GM23338 (cell line): ENCODE results near the gene SETBP1. TPM values are rescaled to one million over a fixed set of nuclear protein-coding genes. Genes with fewer than 3 reads are reported as not detected.

Source experiments
- ATAC-seq: fragments of 200-7000 bp; cut with Tn5 transposase; 3 replicates; pipeline ENCODE4 v1.9.1; 2020
- DNase-seq: peaks from one replicate; pipeline ENCODE4 v3.0.0-alpha.2; 2015; ENCODE audit warnings: low spot score
- H2AFZ ChIP-seq: fragments of 200-600 bp; sonication (generic); 2 replicates; pipeline ENCODE4 v1.8.0; 2016; ENCODE audit warnings: antibody characterized with exemption, mild to moderate bottlenecking, moderate library complexity
- H3F3A ChIP-seq: fragments of 200-600 bp; sonication (generic); replicated peaks from 2 replicates; pipeline ENCODE4 v1.8.0; 2017; ENCODE audit warnings: antibody characterized with exemption, mixed run types, low read depth
- H3K27ac ChIP-seq: fragments of 200-600 bp; sonication (generic); 2 replicates; pipeline ENCODE4 v1.6.1; 2016; ENCODE audit warnings: low read depth
- H3K27me3 ChIP-seq: fragments of 200-600 bp; sonication (generic); 2 replicates; pipeline ENCODE4 v1.8.0; 2016; ENCODE audit warnings: mild to moderate bottlenecking, mixed run types, moderate library complexity; ENCODE audit not compliant: insufficient read depth
- H3K36me3 ChIP-seq: fragments of 200-600 bp; sonication (generic); 2 replicates; pipeline ENCODE4 v1.8.0; 2016; ENCODE audit warnings: mild to moderate bottlenecking; ENCODE audit not compliant: insufficient read depth
- H3K4me1 ChIP-seq: fragments of 200-600 bp; sonication (generic); 2 replicates; pipeline ENCODE4 v1.8.0; 2016; ENCODE audit warnings: mild to moderate bottlenecking, moderate library complexity; ENCODE audit not compliant: insufficient read depth
- H3K4me2 ChIP-seq: fragments of 200-600 bp; sonication (generic); 2 replicates; pipeline ENCODE4 v1.7.1; 2017; ENCODE audit warnings: mixed run types
- H3K4me3 ChIP-seq: fragments of 200-600 bp; sonication (generic); 2 replicates; pipeline ENCODE4 v1.6.1; 2016; ENCODE audit warnings: mixed run types
- H3K79me2 ChIP-seq: fragments of 200-600 bp; sonication (generic); replicated peaks from 2 replicates; pipeline ENCODE4 v1.8.0; 2017; ENCODE audit warnings: mild to moderate bottlenecking; ENCODE audit not compliant: insufficient read depth
- H3K9me2 ChIP-seq: fragments of 200-600 bp; sonication (generic); 2 replicates; pipeline ENCODE4 v1.8.0; 2017; ENCODE audit not compliant: insufficient read depth
- H4K20me1 ChIP-seq: fragments of 200-600 bp; sonication (generic); replicated peaks from 2 replicates; pipeline ENCODE4 v1.8.0; 2017; ENCODE audit warnings: mild to moderate bottlenecking; ENCODE audit not compliant: insufficient read depth
- H3K27ac Mint-ChIP-seq: 2 replicates; pipeline ENCODE4 v1.8.0; 2020; ENCODE audit warnings: inconsistent platforms, mild to moderate bottlenecking, moderate library complexity, mixed read lengths
- H3K27me3 Mint-ChIP-seq: 3 replicates; pipeline ENCODE4 v1.8.0; 2022; ENCODE audit warnings: low read depth, mild to moderate bottlenecking, moderate library complexity, mixed read lengths, inconsistent platforms; ENCODE audit not compliant: insufficient read depth, poor library complexity
- H3K36me3 Mint-ChIP-seq: 3 replicates; pipeline ENCODE4 v1.8.0; 2021; ENCODE audit warnings: low read depth, mild to moderate bottlenecking, inconsistent platforms, moderate library complexity, mixed read lengths
- H3K4me1 Mint-ChIP-seq: 3 replicates; pipeline ENCODE4 v1.8.0; 2020; ENCODE audit warnings: mild to moderate bottlenecking, inconsistent platforms, mixed read lengths
- H3K4me3 Mint-ChIP-seq: 3 replicates; pipeline ENCODE4 v1.8.0; 2021; ENCODE audit warnings: moderate library complexity, mild to moderate bottlenecking, inconsistent platforms, mixed read lengths
- H3K9me3 Mint-ChIP-seq: 3 replicates; pipeline ENCODE4 v1.8.0; 2020; ENCODE audit warnings: moderate library complexity, mild to moderate bottlenecking, inconsistent platforms, mixed read lengths
- CREB1 ChIP-seq: fragments of 250-450 bp; sonication (Bioruptor Pico); IDR thresholded peaks from 2 replicates; pipeline ENCODE4 v1.5.0; 2020; ENCODE audit warnings: low read depth, mild to moderate bottlenecking, moderate library complexity
- CTCF ChIP-seq, 2 experiments: fragments of 200-600 bp in 1 of 2; sonication (generic) in 1 of 2; conservative IDR thresholded peaks; 2 replicates each; pipeline versions ENCODE4 v1.5.1 to v1.6.1; 2016 to 2017; ENCODE audit warnings: antibody characterized with exemption in 2 of 2, low read depth in 2 of 2, mild to moderate bottlenecking in 2 of 2, moderate library complexity in 1 of 2
- ETS1 ChIP-seq: IDR thresholded peaks from 2 replicates; pipeline ENCODE4 v1.6.1; 2016; ENCODE audit warnings: antibody characterized with exemption
- EZH2phosphoT487 ChIP-seq: fragments of 200-600 bp; sonication (generic); IDR thresholded peaks from one replicate; pipeline ENCODE4 v1.8.1; 2018; ENCODE audit warnings: antibody characterized with exemption; ENCODE audit not compliant: unreplicated experiment
- JUNB ChIP-seq: IDR thresholded peaks from one replicate; pipeline ENCODE4 v1.6.1; 2016; ENCODE audit warnings: antibody characterized with exemption; ENCODE audit not compliant: unreplicated experiment
- NANOG ChIP-seq: IDR thresholded peaks from 2 replicates; pipeline ENCODE4 v1.6.1; 2016; ENCODE audit warnings: antibody characterized with exemption, borderline replicate concordance
- POLR2AphosphoS5 ChIP-seq: IDR thresholded peaks from 2 replicates; pipeline ENCODE4 v1.6.1; 2016; ENCODE audit warnings: antibody characterized with exemption, low read depth
- REST ChIP-seq: IDR thresholded peaks from one replicate; pipeline ENCODE4 v1.6.1; 2018; ENCODE audit warnings: antibody characterized with exemption; ENCODE audit not compliant: unreplicated experiment
- STAT1 ChIP-seq: IDR thresholded peaks from one replicate; pipeline ENCODE4 v1.6.1; 2016; ENCODE audit warnings: antibody characterized with exemption; ENCODE audit not compliant: unreplicated experiment
- polyA plus RNA-seq: library from polyadenylated mRNA; unstranded; fragments of >200 nt; fragmentation: Nextera tagmentation; extraction: Ambion mirVana; gene quantifications from 2 replicates; pipeline ENCODE4 v1.2.1, GENCODE V29; 2016
- total RNA-seq: library from RNA; depleted of rRNA; stranded (reverse); fragments of >200 nt; shearing (Covaris generic); gene quantifications from 2 replicates; pipeline ENCODE4 v1.2.3, GENCODE V29; 2014

The SETBP1 gene
- total and polyA plus RNA-seq, 2 experiments from 2014 or later, result 1.6 to 5.5 TPM

- TF ChIP-seq CTCF (conservative IDR thresholded peaks at IDR 0.05; ENCODE audit: low read depth in 2 of 2) (no peak), EZH2phosphoT487 (no peak), NANOG (no peak), ETS1 (no peak), REST (no peak), POLR2AphosphoS5 (no peak), CREB1 (CRISPR knock-in tag) (no peak)
These were observed 51.0 kb downstream of the SETBP1 start (continued) for GRCh38 chr18:44731530-44732237.

- Histone ChIP-seq H3K9me2 (peaks cover 17% of the 10 kb centered on the region; the same call in 1 of the 2 replicates), H3K36me3 (no peaks in the 10 kb centered on the region), H3K4me1 (no peaks in the 10 kb centered on the region; the same call in 1 of the 2 replicates), H3K4me3 (no peak overlapping the region), H3K4me2 (no peak overlapping the region; the same call in 1 of the 2 replicates), H4K20me1 (no peaks in the 10 kb centered on the region), H3K79me2 (0 out of 2 replicates have a peak, but pooled peaks cover 4% of the 10 kb centered on the region), H3K27ac (no peak overlapping the region), H2AFZ (no peak overlapping the region), H3K27me3 (no peaks in the 10 kb centered on the region), H3F3A (no peaks in the 10 kb centered on the region)
- TF ChIP-seq JUNB, result no peak
- TF ChIP-seq POLR2AphosphoS5, result no peak
- no peak for TF ChIP-seq STAT1
- no peaks in the 10 kb centered on the region for H3K27me3 Mint-ChIP-seq
- H3K27ac Mint-ChIP-seq, result peak overlapping the region; percentile 14; the same call in 1 of the 2 replicates
- peaks cover 34% of the 10 kb centered on the region for H3K4me1 Mint-ChIP-seq
- H3K4me3 Mint-ChIP-seq, result no peak overlapping the region
- no peak for DNase-seq
- H3K9me3 Mint-ChIP-seq, result no peaks in the 10 kb centered on the region
- H3K36me3 Mint-ChIP-seq, result no peaks in the 10 kb centered on the region
- ATAC-seq, result no peak
These were observed 51.5 kb downstream of the SETBP1 start for GRCh38 chr18:44732238-44732563.
